Sigmoid colon (tissue), 7 donors: ENCODE measurements around the gene CIAO3. TPM values are rescaled to one million over a fixed set of nuclear protein-coding genes. Genes with fewer than 3 reads are reported as not detected.

ENCODE experiments used
- DNase-seq: peaks from one replicate; pipeline ENCODE4 v3.0.0-alpha.2; 2019
- H3K27ac ChIP-seq, 4 donors: fragments of 200-600 bp; sonication (generic); one replicate each; pipeline ENCODE4 v1.5.1; 2016 to 2019; ENCODE audit warnings: mild to moderate bottlenecking in 1 of 4
- H3K27me3 ChIP-seq, 3 donors: fragments of 200-600 bp; sonication (generic); one replicate each; pipeline ENCODE4 v1.5.1; 2019; ENCODE audit warnings: mild to moderate bottlenecking in 1 of 3
- H3K36me3 ChIP-seq, 4 donors: fragments of 200-600 bp; sonication (generic); one replicate each; pipeline ENCODE4 v1.5.1; 2016 to 2019
- H3K4me1 ChIP-seq, 4 donors: fragments of 200-600 bp; sonication (generic); one replicate each; pipeline ENCODE4 v1.5.1; 2017 to 2019
- H3K4me3 ChIP-seq, 4 donors: fragments of 200-600 bp; sonication (generic); one replicate each; pipeline ENCODE4 v1.5.1; 2017 to 2019; ENCODE audit warnings: mild to moderate bottlenecking in 2 of 4, moderate library complexity in 1 of 4
- H3K9me3 ChIP-seq, 4 donors: fragments of 200-600 bp in 3 of 4; sonication (generic) in 3 of 4; one replicate each; pipeline versions ENCODE4 v1.5.1 to v1.6.1; 2013 to 2019
- EP300 ChIP-seq, 4 donors: sonication (generic); formaldehyde crosslinking; IDR thresholded peaks; one replicate each; pipeline ENCODE4 v1.6.1; 2017; ENCODE audit warnings: antibody characterized with exemption in 4 of 4
- POLR2A ChIP-seq, 2 donors: fragments of 450-650 bp; IDR thresholded peaks; one replicate each; pipeline ENCODE4 v1.6.1; 2016; ENCODE audit warnings: antibody characterized with exemption in 2 of 2, mild to moderate bottlenecking in 2 of 2, moderate library complexity in 2 of 2
- POLR2AphosphoS5 ChIP-seq, 4 donors: sonication (generic); formaldehyde crosslinking; IDR thresholded peaks; one replicate each; pipeline ENCODE4 v1.6.1; 2017; ENCODE audit warnings: antibody characterized with exemption in 4 of 4
- WGBS, 2 donors: extraction: QIAGEN DNeasy Blood & Tissue Kit; methylation state at CpG; one replicate each; pipeline ENCODE4 v1.1.7; 2013; 5-methylcytosine and 5-hydroxymethylcytosine counted together
- intact Hi-C: fragments of 100-400 bp; cut with DNase I; formaldehyde crosslinking; loops from one replicate; pipeline ENCODE4 v1.15.1; 2023
- polyA plus RNA-seq, 3 donors: library from polyadenylated mRNA; stranded (reverse); fragments of 200-250 nt; gene quantifications; one replicate each; pipeline ENCODE4 v1.2.3, GENCODE V29; 2013
- total RNA-seq, 4 donors: library from RNA; depleted of rRNA; stranded (reverse); fragments of >200 nt; gene quantifications; one replicate each; pipeline ENCODE4 v1.1.0, GENCODE V29; 2016
- TF ChIP-seq, protein P1 (sequence below), 4 experiments: fragments of 450-650 bp in 3 of 4; fragments of 200-600 bp in 1 of 4; IDR thresholded peaks; one replicate each; pipeline ENCODE4 v1.5.1; 2016 to 2019; ENCODE audit warnings: antibody characterized with exemption in 4 of 4, mild to moderate bottlenecking in 3 of 4, moderate library complexity in 2 of 4
- donor health status: healthy with polysubstance abuse.
- donor health status: Bipolar disorder and iron deficiency.
- donor health status: healthy.

Gene CIAO3
- total and polyA plus RNA-seq, 7 donors = 18.6 to 51.0 (median 25.4) TPM

DNA sequence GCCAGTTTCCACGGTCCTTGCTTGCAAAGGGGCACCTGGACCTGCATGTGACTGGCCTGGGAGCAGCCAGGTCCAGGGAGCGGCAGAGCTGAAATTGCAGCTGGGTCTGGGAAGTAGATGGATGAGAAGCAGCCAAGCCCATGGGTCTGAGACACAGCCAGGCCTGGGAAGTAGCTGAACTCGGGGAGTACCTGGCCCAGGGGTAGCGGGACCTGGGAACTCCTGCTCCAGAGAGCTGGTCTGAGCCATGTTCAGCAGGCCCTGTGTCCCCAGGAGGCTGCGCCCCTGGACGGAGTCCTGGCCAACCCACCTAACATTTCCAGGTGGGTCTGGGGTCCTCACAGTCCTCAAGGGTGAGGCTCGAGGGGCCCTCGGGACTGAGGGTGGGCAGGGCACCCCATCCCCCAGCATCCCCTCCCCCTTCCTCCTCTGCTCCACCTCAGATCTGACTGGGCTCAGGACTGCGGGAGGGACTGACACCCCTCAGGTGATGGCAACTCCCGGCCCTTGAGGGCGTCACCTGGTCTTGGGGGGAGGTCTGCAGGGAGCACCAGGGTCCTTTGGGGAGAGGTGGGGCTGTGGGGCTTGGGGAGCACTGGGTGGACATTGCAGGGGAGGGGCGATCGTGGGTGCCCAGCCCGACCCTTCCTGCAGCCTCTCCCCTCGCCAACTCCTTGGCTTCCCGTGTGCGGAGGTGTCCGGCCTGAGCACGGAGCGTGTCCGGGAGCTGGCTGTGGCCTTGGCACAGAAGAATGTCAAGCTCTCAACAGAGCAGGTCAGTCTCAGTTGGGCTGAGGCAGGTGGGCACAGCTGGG is 22.8 kb upstream of the CIAO3 start:
- DNase-seq = no peak
- H3K9me3 ChIP-seq = no peaks in the 10 kb centered on the region
- H3K27ac ChIP-seq = no peak overlapping the region
- H3K36me3 ChIP-seq = no peaks in the 10 kb centered on the region
- H3K4me3 ChIP-seq = no peak overlapping the region
- intact Hi-C loops = no loop called here
- TF ChIP-seq POLR2AphosphoS5 (IDR thresholded peaks at IDR 0.05) (no peak), EP300 (IDR thresholded peaks at IDR 0.05) (no peak), POLR2A (IDR thresholded peaks at IDR 0.05) (no peak)
- TF ChIP-seq, protein P1, sequence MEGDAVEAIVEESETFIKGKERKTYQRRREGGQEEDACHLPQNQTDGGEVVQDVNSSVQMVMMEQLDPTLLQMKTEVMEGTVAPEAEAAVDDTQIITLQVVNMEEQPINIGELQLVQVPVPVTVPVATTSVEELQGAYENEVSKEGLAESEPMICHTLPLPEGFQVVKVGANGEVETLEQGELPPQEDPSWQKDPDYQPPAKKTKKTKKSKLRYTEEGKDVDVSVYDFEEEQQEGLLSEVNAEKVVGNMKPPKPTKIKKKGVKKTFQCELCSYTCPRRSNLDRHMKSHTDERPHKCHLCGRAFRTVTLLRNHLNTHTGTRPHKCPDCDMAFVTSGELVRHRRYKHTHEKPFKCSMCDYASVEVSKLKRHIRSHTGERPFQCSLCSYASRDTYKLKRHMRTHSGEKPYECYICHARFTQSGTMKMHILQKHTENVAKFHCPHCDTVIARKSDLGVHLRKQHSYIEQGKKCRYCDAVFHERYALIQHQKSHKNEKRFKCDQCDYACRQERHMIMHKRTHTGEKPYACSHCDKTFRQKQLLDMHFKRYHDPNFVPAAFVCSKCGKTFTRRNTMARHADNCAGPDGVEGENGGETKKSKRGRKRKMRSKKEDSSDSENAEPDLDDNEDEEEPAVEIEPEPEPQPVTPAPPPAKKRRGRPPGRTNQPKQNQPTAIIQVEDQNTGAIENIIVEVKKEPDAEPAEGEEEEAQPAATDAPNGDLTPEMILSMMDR (IDR thresholded peaks at IDR 0.05) = no peak
- no peaks in the 10 kb centered on the region for H3K4me1 ChIP-seq
- 54 to 81% methylated on average over 21 of the region's 21 CpGs for WGBS, 2 donors
- peaks cover 0 to 19% (median 0%) of the 10 kb centered on the region in 3 donors for H3K27me3 ChIP-seq

GRCh38 chr16:762595-763268 is 21.9 kb upstream of the CIAO3 start:
- H3K36me3 ChIP-seq = no peaks in the 10 kb centered on the region
- TF ChIP-seq POLR2AphosphoS5 (IDR thresholded peaks at IDR 0.05) = no peak
- TF ChIP-seq EP300 (IDR thresholded peaks at IDR 0.05) = no peak
- TF ChIP-seq, protein P1 (IDR thresholded peaks at IDR 0.05) = no peak
- TF ChIP-seq POLR2A (IDR thresholded peaks at IDR 0.05) = no peak
- no peak overlapping the region for H3K27ac ChIP-seq
- H3K4me3 ChIP-seq = no peak overlapping the region
- 62 to 80% methylated on average over 17 of the region's 17 CpGs for WGBS, 2 donors
- intact Hi-C loops = no loop called here
- H3K27me3 ChIP-seq = peaks cover 0 to 19% (median 0%) of the 10 kb centered on the region in 3 donors
- H3K4me1 ChIP-seq = no peaks in the 10 kb centered on the region
- H3K9me3 ChIP-seq = no peaks in the 10 kb centered on the region
- no peak for DNase-seq

GRCh38 chr16:761625-762513 is 21.1 kb upstream of the CIAO3 start:
- H3K4me3 ChIP-seq = no peak overlapping the region
- intact Hi-C loops = no loop called here
- TF ChIP-seq EP300 (IDR thresholded peaks at IDR 0.05) (no peak), POLR2AphosphoS5 (IDR thresholded peaks at IDR 0.05) (no peak), POLR2A (IDR thresholded peaks at IDR 0.05) (no peak)
- TF ChIP-seq, protein P1 (IDR thresholded peaks at IDR 0.05) = no peak
- no peak overlapping the region for H3K27ac ChIP-seq
- 26 to 63% methylated on average over 22 of the region's 22 CpGs for WGBS, 2 donors
- no peak for DNase-seq
- no peaks in the 10 kb centered on the region for H3K36me3 ChIP-seq
- H3K27me3 ChIP-seq = peaks cover 0 to 19% (median 0%) of the 10 kb centered on the region in 3 donors
- H3K9me3 ChIP-seq = no peaks in the 10 kb centered on the region
- no peaks in the 10 kb centered on the region for H3K4me1 ChIP-seq

DNA sequence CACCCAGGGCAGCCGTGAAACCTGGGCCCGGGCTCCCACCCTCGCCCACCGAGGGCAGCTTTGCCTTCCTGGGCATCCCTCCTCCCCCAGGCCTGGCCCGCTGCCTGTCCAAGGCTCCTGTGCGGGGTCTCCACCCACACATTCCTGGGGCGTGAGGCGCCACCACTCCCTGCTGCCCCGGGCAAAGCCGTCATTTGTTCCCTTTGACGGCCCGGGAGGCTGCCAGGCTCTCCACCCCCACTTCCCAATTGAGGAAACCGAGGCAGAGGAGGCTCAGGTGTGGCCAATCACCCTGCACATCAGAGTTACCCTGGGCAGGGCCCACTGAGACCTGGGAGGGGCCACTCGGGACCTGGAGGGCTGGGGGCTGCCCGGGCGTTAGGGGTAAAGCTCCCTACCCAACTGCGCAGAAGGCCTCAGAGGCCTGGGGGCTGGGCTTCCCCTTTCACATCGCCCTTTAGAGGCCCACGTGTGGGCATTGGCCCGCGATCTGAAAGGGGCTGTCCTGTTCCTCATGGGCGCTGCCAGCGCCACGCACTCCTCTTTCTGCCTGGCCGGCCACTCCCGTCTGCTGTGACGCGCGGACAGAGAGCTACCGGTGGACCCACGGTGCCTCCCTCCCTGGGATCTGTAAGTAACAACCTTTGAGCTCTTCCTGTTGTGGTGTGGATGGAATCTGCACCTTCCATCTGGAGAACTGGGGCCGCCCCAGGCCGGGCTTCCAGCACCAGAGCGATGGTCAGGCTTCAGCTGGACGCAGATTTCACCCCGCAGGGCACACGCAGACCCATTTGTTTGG is 19.9 kb upstream of the CIAO3 start, which contains the start of gene MSLN:
MSLN (plus strand) TSS at position 190 of the 799 bp plus-strand sequence. CDS start 1,947 bp downstream, outside the sequence.
- TF ChIP-seq EP300 (IDR thresholded peaks at IDR 0.05) (no peak), POLR2A (IDR thresholded peaks at IDR 0.05) (no peak), POLR2AphosphoS5 (IDR thresholded peaks at IDR 0.05) (no peak)
- TF ChIP-seq, protein P1 (IDR thresholded peaks at IDR 0.05) = no peak
- intact Hi-C loops = no loop called here
- 30 to 71% methylated on average over 37 of the region's 37 CpGs for WGBS, 2 donors

More for the DNA sequence above, 19.9 kb upstream of the CIAO3 start, which contains the start of gene MSLN:
- H3K27me3 ChIP-seq = peaks cover 0 to 19% (median 0%) of the 10 kb centered on the region in 3 donors
- DNase-seq = no peak
- H3K36me3 ChIP-seq = no peaks in the 10 kb centered on the region
- peaks cover 0 to 1% (median 0%) of the 10 kb centered on the region in 4 donors for H3K9me3 ChIP-seq
- H3K27ac ChIP-seq = no peak within 1 kb of the TSS
- no peak within 1 kb of the TSS for H3K4me3 ChIP-seq
- no peaks in the 10 kb centered on the region for H3K4me1 ChIP-seq
